NCI-H2196 (cell line): ENCODE results near the gene NXPH1.

Experiments used
- DNase-seq: peaks from one replicate; lab custom pipeline; 2025; ENCODE audit not compliant: unreplicated experiment; lab: John Stamatoyannopoulos, UW

The NXPH1 gene

DNA sequence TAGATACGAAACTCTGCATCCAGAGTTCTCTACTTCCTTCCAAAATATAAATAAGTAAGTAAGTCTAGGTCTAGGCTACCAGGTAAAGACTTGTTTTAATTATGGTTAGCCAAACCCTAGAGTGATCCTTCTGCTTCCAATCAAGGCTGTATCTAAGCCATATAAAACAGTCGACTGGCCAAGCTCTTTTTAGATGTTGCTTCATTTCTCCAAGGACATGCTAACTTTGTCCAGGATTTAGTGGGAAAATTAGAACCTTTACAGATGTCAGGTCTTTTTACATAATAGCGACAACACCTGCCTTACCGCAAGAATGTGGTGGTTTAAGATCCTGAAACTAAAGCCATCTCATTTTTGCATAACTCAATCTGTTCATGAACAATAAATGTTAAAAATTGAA, 156.8 kb downstream of the NXPH1 start:
- DNase-seq, result no peak

DNA sequence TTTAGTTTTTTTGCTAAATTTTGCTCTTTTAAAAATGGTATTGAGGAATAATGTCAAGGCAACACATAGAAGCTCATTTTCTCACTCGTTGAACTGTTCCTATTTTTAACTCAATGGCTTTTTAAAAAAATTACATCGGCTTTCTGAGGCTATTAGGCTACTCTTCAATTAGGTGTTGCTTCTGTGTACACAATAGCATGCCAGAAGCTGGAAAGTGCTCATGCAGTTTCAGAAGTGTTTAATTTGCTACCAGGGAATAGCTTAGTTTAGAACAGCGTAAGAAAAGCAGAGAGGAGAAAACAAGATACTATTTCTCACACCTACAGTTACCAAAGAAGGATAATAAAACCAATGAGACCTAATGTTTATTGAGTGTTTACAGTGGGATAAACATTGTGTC, 157.4 kb downstream of the NXPH1 start:
- no peak for DNase-seq

DNA sequence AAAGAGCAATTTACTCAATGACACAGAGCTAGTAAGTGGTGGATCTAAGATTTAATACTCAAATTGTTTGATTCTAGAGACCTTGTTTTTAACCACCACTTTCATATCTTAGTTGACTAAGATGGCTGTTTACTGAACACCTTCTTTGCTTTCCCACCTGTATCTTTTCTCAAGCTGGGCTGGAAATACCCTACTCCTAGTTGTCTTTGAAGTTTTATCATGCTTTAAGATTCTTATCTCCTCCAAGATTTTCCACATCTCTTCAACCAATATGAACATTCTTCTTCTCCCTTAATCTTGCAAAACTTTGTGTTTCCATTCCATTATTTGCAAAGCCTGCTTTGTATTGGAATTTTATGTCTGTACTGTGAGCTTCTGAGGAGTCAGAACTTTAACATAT, 157.9 kb downstream of the NXPH1 start:
- DNase-seq, result no peak

DNA sequence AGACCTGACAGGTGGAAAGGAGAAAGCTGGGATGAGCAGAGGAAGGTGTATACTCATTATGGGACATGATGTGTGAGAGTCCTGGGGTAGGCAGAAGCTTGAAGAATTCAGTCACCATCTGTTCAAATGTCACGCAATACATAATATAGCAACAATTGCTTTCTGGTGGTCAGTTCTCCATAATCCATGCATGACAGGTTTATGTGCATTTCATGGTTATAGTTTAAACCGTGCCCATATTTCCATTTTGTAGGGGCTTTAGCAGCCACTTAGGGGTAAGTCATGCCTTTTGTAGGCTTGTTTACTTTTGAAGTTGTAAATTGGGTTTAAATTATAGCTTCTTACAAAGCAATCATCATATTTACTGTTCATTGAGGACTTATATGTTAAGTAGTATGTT, 158.8 kb downstream of the NXPH1 start:
- DNase-seq, result no peak

DNA sequence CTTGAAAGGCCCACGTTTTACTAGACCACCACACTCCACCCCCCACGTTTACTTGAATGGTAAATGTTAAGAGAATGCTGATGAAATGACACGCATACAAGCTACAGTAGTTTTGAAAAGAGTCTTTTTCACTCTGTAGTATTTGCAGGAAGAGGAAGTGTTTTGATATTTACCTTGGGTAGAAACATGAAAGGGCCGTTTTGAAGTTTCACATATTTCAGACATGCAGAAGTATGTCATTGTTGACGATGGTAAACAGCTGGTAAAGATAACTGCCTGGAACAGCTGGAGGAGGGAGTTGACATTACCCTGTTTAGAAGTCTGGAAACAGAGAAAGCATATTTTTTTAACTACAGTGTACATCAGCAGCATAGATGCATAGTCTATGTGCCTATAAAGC, 160.7 kb downstream of the NXPH1 start:
- no peak for DNase-seq

- peak; percentile 54 for DNase-seq
Measured at GRCh38 chr7:8597565-8597964, 164.2 kb downstream of the NXPH1 start.

DNA sequence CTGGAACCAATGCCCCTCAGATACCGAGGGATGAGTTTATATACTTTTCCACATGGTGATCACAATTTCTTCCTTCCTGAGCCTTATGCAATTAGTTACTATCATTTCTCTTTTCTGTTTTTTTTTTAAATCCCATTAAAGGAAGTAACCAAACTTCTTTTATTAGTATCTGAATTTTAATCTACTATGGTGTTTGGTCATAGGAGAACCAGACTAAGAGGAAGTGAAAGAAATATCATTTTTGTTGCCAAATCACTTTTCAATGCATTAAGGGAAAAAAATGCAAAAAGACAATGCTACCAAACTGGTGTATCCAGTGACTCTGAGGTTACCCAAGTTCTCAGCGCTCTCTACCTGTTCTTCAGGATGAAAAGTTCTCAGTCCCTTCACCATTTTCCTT, 167.7 kb downstream of the NXPH1 start:
- no peak for DNase-seq

GRCh38 chr7:8605221-8605620, 171.8 kb downstream of the NXPH1 start:
- no peak for DNase-seq

GRCh38 chr7:8612584-8612983, 179.2 kb downstream of the NXPH1 start:
- no peak for DNase-seq

DNA sequence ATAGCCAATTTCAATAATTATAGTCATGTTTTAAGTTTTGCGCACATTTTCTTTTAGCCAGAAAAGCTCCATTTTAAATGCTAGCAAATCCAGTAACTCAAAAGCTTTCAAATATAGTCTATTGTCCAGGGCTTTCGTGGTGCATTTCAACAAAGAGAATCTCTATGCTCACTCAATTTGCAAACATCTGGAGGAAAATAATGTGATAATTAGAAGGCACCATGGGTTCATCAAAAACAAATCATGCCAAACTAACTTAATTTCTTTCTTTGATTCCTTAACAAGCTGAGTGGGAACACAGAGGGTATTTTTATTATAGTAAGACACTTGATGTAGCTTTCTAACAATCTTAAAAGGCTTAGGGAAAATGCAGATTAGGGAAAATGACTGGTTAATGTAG, 179.8 kb downstream of the NXPH1 start:
- DNase-seq, result no peak

DNA sequence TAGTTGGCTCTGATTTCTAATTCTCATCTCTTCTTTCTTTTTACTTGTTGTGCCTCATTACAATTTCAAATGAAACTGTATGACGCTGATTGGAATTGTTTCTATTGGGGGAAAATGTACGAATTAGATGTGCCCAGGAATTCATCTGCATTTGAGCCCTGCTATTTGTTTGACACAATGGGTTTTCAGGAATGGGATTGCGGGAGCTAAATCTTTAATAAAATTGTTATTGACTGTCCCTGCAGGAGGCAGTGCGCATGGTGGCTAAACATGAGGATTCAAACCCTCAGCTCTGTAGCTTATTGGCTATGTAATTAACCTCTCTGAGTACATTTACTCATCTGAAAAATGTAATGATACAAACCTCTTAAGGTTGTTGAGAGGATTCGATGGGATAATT, 181.6 kb downstream of the NXPH1 start:
- no peak for DNase-seq

GRCh38 chr7:8618441-8619070, 185.1 kb downstream of the NXPH1 start:
- no peak for DNase-seq

GRCh38 chr7:8620169-8620568, 186.8 kb downstream of the NXPH1 start:
- DNase-seq, result no peak

- no peak for DNase-seq
Measured at GRCh38 chr7:8625612-8626011, 192.2 kb downstream of the NXPH1 start.

DNA sequence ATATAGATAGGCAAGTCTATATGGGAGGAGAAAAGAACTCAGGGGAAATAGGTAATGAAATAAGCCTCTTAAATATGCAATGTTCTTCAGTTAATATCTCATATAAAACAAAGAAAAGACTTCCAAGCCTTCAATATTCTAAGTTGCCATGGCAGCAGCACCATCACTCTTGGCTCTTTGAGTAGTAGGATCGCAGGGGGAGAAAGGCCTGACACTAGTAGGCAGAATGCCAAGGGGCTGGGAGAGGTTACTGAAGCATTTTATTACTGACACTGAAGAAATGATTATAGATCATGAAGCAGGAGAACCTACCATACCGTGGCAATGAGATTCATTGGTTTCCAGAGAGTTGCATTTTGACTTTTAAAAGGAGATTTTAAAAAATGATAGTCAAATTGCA, 193.9 kb downstream of the NXPH1 start:
- DNase-seq, result no peak

GRCh38 chr7:8628656-8629055, 195.2 kb downstream of the NXPH1 start:
- no peak for DNase-seq

DNA sequence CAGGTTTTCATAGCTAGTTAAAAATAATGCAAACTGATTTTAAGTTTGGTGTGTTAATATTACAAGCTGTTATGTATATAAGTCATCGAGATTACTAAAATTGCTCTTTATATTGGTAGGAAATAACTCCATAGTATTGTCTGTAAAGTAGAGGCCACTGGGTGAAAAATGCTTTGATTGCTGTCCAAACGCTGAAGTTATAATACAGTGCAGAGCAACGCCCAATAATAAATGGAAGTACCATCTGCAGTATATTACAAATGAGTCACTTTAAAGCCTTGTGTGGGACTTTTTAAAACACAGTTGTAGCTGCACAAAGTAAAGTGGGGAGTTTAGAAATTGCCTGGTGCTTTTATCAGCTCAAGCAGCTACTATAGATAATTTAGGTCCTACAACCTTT, 196.1 kb downstream of the NXPH1 start:
- DNase-seq, result no peak

DNA sequence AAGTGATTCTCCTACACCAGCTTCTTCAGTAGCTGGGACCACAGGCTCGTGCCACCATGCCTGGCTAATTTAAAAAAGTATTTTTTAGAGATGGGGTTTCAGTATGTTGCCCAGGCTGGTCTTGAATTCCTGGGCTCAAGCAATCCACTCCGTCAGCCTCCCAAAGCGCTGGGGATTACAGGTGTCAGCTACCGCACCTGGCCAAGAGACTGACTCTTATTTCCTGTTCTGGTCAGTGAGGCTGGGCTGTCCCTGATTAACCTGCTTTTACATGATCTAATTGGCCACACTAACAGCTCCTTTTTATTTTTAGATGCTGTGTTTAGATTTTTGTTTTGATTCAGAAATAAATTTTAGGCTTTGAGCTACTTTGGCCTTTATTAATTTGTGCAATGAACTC, 203.9 kb downstream of the NXPH1 start:
- DNase-seq, result peak; percentile 54

- DNase-seq, result peak; percentile 94
Measured at GRCh38 chr7:8638076-8638475, 204.7 kb downstream of the NXPH1 start.

DNA sequence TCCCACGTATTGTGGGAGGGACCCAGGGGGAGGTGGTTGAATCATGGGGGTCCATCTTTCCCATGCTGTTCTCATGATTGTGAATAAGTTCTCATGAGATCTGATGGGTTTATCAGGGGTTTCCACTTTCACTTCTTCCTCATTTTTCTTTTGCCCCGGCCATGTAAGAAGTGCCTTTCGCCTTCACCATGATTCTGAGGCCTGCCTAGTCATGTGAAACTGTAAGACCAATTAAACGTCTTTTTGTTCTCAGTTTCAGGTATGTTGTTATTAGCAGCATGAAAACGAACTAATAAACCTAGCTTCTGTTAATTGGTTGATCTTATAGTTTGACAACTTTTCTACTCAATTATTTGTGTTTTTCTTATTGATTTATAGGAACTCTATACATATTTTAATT, 206.3 kb downstream of the NXPH1 start:
- DNase-seq, result no peak

DNA sequence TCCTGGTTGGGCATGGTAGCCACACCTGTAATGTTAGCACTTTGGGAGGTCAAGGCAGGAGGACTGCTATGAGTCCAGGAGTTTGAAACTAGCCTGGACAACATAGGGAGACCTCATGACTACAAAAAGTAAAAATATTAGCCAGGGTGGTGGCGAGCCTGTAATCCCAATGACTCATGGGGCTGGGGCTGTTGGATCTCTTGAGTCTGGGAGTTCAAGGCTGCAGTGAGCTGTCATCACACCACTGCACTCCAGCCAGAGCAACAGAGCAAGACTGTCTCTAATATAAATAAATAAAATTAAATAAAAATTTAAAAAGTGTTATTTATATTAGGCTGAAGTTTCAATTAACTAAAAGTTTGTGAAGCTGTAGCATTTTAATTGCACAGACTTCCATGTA, 207.3 kb downstream of the NXPH1 start:
- no peak for DNase-seq

GRCh38 chr7:8668627-8669500, 235.5 kb downstream of the NXPH1 start:
- no peak for DNase-seq

- no peak for DNase-seq
Measured at GRCh38 chr7:8669501-8669851, 236.1 kb downstream of the NXPH1 start.
